ENCODE results near the gene CDH22.

Gene CDH22

DNA sequence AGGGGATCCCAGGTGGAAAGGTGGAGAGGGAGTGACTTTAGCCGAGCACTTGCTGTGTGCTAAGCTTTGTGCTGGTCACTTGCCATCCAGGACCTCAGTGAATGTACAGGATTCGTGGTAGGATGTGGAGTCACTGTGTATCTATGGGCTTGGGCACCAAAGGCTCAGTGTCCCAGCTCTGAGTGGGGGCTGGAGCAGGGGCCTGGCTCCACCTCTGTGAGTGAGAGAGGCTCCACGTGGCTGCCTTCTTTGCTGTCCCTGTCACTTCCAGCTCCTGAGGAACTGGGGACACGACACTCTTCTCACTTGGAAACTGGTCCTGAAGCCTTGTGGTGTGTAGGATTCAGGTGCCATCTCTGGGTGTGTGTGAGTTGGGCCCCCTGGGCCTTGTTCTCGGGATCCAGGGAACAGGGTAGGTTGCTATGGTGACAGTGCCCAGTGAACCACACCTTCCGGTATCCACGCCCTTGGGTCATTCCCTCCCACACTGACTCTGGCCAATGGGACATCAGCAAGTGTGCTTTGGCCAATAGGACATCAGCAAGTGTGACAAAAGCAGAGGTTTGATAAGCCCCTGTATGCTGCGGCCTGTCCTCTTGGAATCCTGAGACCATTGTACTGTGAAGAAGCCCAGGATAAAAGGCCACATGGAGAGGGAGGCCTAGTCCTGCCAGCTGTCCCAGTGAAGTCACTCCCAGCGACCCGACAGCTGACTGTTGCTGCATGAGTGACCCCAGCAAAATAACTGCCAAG lies 87.7 kb downstream of the CDH22 start:
- Histone ChIP-seq H3K27ac (no peak overlapping the region), H3K4me3 (no peak overlapping the region)
- TF ChIP-seq, protein P1, sequence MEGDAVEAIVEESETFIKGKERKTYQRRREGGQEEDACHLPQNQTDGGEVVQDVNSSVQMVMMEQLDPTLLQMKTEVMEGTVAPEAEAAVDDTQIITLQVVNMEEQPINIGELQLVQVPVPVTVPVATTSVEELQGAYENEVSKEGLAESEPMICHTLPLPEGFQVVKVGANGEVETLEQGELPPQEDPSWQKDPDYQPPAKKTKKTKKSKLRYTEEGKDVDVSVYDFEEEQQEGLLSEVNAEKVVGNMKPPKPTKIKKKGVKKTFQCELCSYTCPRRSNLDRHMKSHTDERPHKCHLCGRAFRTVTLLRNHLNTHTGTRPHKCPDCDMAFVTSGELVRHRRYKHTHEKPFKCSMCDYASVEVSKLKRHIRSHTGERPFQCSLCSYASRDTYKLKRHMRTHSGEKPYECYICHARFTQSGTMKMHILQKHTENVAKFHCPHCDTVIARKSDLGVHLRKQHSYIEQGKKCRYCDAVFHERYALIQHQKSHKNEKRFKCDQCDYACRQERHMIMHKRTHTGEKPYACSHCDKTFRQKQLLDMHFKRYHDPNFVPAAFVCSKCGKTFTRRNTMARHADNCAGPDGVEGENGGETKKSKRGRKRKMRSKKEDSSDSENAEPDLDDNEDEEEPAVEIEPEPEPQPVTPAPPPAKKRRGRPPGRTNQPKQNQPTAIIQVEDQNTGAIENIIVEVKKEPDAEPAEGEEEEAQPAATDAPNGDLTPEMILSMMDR (IDR thresholded peaks at IDR 0.05) = no peak
- DNase-seq (ENCODE audit: low spot score) = no peak

DNA sequence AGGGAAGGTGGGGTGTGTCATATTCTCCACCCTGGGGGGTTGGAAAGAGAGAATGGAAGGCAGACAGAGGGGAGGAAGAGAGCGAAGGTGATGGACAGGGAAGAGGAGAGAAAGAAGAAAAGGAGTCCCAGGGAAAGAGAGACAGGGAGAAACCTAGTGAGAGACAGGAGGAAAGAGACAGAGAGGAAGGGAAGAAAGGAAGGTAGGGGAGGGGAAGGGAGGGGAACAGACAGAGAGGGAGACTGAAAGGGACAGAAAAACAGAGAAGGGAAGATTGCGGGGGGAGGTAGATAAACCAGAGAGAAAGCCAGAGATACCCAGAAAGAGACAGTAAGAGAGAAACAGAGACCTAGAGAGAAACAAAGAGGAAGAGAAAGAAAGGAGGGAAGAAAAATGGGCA lies 88.4 kb downstream of the CDH22 start:
- DNase-seq (ENCODE audit: low spot score) = no peak
- TF ChIP-seq, protein P1 (IDR thresholded peaks at IDR 0.05) = no peak
- H3K27ac ChIP-seq = no peak overlapping the region
- H3K4me3 ChIP-seq = no peak overlapping the region

DNA sequence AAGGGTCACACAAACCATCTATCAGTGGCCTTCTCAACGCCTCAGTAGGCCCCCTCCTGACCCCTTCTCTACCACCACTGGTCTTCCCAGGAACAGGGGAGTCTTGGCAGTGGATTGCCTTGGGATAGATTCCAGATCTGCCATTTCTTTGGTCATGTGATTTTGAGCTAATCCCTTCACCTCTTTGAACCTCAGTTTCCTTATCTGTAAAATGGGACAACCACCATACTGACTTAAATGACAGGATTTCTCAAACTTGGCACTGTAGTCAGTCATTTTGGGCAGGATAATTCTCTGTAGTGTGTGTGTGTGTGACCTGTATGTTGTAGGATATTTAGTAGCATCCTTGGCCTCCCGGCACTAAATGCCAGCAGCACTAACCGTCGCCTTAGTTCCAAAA lies 89.1 kb downstream of the CDH22 start:
- Histone ChIP-seq H3K27ac (no peak overlapping the region), H3K4me3 (no peak overlapping the region)
- TF ChIP-seq, protein P1 (IDR thresholded peaks at IDR 0.05) = no peak
- no peak for DNase-seq (ENCODE audit: low spot score)

DNA sequence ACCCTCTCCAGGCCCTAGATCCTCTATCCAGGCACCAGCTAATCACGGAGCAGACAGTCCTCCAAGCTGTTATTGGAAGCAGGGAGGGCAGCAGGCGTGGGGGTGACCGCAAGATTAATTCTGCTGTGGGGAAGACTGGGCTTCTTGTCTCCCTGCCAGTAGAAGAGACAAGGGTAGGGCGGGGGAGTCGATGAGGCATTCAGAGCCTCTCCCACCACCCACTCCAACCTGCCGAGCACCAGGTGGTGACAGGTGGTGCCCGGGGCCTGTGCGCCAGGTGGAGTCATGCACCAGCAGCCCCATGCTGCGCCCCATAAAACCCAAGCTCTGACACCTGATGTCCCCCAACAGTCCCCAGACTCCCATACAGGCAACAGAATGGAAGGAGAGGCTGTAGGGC lies 89.6 kb downstream of the CDH22 start:
- no peak overlapping the region for H3K4me3 ChIP-seq
- DNase-seq (ENCODE audit: low spot score) = no peak
- H3K27ac ChIP-seq = no peak overlapping the region
- TF ChIP-seq, protein P1 (IDR thresholded peaks at IDR 0.05) = no peak

DNA sequence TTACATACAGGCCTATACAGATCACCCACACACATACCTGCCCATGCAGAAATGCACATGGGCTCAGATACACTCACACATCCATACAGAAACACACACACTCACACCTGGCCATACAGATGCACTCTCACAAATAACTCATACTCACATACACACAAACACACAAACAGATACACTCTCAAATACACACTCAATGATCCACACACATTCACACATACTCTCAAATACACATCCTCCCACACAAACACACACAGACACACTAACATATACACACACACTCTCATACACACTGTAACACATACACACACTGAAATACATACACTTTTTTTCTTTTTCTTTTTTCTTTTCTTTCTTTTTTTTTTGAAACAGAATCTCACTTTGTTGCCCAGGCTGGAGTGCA lies 90.7 kb downstream of the CDH22 start:
- DNase-seq (ENCODE audit: low spot score) = no peak
- TF ChIP-seq, protein P1 (IDR thresholded peaks at IDR 0.05) = no peak
- Histone ChIP-seq H3K4me3 (no peak overlapping the region), H3K27ac (no peak overlapping the region)

DNA sequence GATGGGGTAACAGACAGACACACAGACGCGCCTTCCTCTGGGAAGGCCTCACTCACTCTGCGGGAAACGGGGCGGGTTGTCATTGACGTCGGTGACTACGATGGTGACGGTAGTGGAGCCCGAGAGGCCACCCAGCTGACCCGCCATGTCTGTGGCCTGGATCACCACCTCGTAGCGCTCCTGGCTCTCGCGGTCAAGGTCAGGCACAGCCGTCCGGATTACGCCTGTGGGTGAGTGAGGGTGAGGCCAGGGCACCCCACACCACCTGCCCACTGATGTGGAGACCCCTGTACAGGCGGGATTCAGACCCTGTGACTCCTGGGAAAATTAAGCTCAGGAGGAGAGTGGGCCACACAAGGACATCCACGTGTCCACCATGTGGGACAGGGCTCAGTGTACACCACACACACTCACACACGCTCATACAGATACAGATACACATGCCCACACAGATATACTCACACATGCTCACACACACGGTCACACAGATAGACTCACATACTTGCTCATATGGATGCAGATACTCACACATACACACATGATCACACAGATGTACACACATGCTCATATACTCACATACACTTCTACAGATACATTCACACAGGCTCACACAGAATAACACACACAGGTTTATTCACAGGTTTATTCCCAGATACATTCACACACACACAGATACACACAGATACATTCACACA lies 91.4 kb downstream of the CDH22 start:
- TF ChIP-seq, protein P1 (IDR thresholded peaks at IDR 0.05) = no peak
- H3K27ac ChIP-seq = no peak overlapping the region
- DNase-seq (ENCODE audit: low spot score) = no peak
- H3K4me3 ChIP-seq = no peak overlapping the region
